ENCODE data around the gene SLC5A11. TPM values are rescaled to one million over a fixed set of nuclear protein-coding genes. Genes with fewer than 3 reads are reported as not detected.
"Not testable (repeated sequence)": the region's sequence is repeated elsewhere in the genome, so short reads cannot be mapped to it uniquely, and the experiment has no call there.

Gene SLC5A11
- total RNA-seq (2014; rRNA removed; shearing (Covaris generic)): 0.50 TPM in 1 of 2 replicates, not detected in the other

GRCh38 chr16:24845726-24846547 is at the start of gene SLC5A11:
Gene SLC5A11 (plus strand): TSS chr16:24845963. CDS start chr16:24858644, 12,681 bp downstream.
- no peak for DNase-seq (ENCODE audit: low spot score)

GRCh38 chr16:24800586-24800985 is 45.2 kb upstream of the SLC5A11 start:
- peak; percentile 10 for DNase-seq (ENCODE audit: low spot score)

- no peak for DNase-seq (ENCODE audit: low spot score)
Measured at GRCh38 chr16:24801761-24802302, 43.9 kb upstream of the SLC5A11 start.

- DNase-seq (ENCODE audit: low spot score): no peak
Measured at GRCh38 chr16:24805484-24805883, 40.3 kb upstream of the SLC5A11 start.

GRCh38 chr16:24807301-24807700 is 38.5 kb upstream of the SLC5A11 start:
- DNase-seq (ENCODE audit: low spot score): no peak

- DNase-seq (ENCODE audit: low spot score): no peak
Measured at GRCh38 chr16:24810951-24811843, 34.6 kb upstream of the SLC5A11 start.

GRCh38 chr16:24812813-24813212 is 33.0 kb upstream of the SLC5A11 start:
- not testable (repeated sequence) for DNase-seq (ENCODE audit: low spot score)

- no peak for DNase-seq (ENCODE audit: low spot score)
Measured at GRCh38 chr16:24815021-24815420, 30.7 kb upstream of the SLC5A11 start.

- no peak for DNase-seq (ENCODE audit: low spot score)
Measured at GRCh38 chr16:24816688-24817087, 29.1 kb upstream of the SLC5A11 start.

- no peak for DNase-seq (ENCODE audit: low spot score)
Measured at GRCh38 chr16:24819462-24820040, 26.2 kb upstream of the SLC5A11 start.

GRCh38 chr16:24820522-24820921 is 25.2 kb upstream of the SLC5A11 start:
- DNase-seq (ENCODE audit: low spot score): no peak

GRCh38 chr16:24821129-24821528 is 24.6 kb upstream of the SLC5A11 start:
- no peak for DNase-seq (ENCODE audit: low spot score)

GRCh38 chr16:24822542-24822941 is 23.2 kb upstream of the SLC5A11 start:
- no peak for DNase-seq (ENCODE audit: low spot score)

GRCh38 chr16:24822974-24823373 is 22.8 kb upstream of the SLC5A11 start:
- no peak for DNase-seq (ENCODE audit: low spot score)

GRCh38 chr16:24825696-24826095 is 20.1 kb upstream of the SLC5A11 start:
- no peak for DNase-seq (ENCODE audit: low spot score)

GRCh38 chr16:24826096-24826690 is 19.6 kb upstream of the SLC5A11 start:
- no peak for DNase-seq (ENCODE audit: low spot score)

- no peak for DNase-seq (ENCODE audit: low spot score)
Measured at GRCh38 chr16:24826817-24827566, 18.8 kb upstream of the SLC5A11 start.

- no peak for DNase-seq (ENCODE audit: low spot score)
Measured at GRCh38 chr16:24829153-24829552, 16.6 kb upstream of the SLC5A11 start.

GRCh38 chr16:24833352-24833751 is 12.4 kb upstream of the SLC5A11 start:
- no peak for DNase-seq (ENCODE audit: low spot score)

GRCh38 chr16:24834459-24835335 is 11.1 kb upstream of the SLC5A11 start:
- DNase-seq (ENCODE audit: low spot score): peak; percentile 56
